H1 (cell line): ENCODE data around the gene COPS9. TPM values are rescaled to one million over a fixed set of nuclear protein-coding genes. Genes with fewer than 3 reads are reported as not detected.

Experiments
- CTCF ChIA-PET: fragments of 300-600 bp; sonication (Branson Sonifier 250); formaldehyde crosslinking; loops from one replicate; lab custom pipeline; 2021; ENCODE audit not compliant: partially characterized antibody; lab: Charles Lee
- POLR2A ChIA-PET: fragments of 300-600 bp; sonication (Branson Sonifier 250); formaldehyde crosslinking; loops from one replicate; lab custom pipeline; 2021; ENCODE audit warnings: inconsistent platforms; ENCODE audit not compliant: partially characterized antibody; lab: Charles Lee
- DNase-seq, 2 experiments: peaks; one replicate each; pipeline versions ENCODE4 v3.0.0 to v3.0.0-alpha.2; 2010 to 2022; ENCODE audit warnings: low spot score in 2 of 2, low read depth in 1 of 2, mixed read lengths in 1 of 2
- FAIRE-seq: peaks from 2 replicates; lab custom pipeline; 2011; peaks lifted over from hg19 to GRCh38; lab: Jason Lieb, UNC
- H2AFZ ChIP-seq: 2 replicates; pipeline ENCODE4 v1.8.1; 2012; ENCODE audit warnings: low read length, inconsistent platforms
- H2AK5ac ChIP-seq: 2 replicates; pipeline ENCODE4 v1.6.1; 2013; ENCODE audit warnings: low read depth, low read length
- H2BK120ac ChIP-seq: replicated peaks from 2 replicates; pipeline ENCODE3; 2013; ENCODE audit warnings: low read depth, low read length, inconsistent platforms
- H2BK12ac ChIP-seq: 2 replicates; pipeline ENCODE4 v1.6.1; 2013; ENCODE audit warnings: low read depth, low read length
- H2BK15ac ChIP-seq: 2 replicates; pipeline ENCODE4 v1.6.1; 2013; ENCODE audit warnings: low read length
- H2BK20ac ChIP-seq: 2 replicates; pipeline ENCODE4 v1.6.1; 2013; ENCODE audit warnings: low read length
- H2BK5ac ChIP-seq: 2 replicates; pipeline ENCODE4 v1.6.1; 2013; ENCODE audit warnings: low read depth, low read length
- H3K14ac ChIP-seq: 2 replicates; pipeline ENCODE4 v1.6.1; 2013; ENCODE audit warnings: inconsistent platforms; ENCODE audit not compliant: insufficient read length
- H3K18ac ChIP-seq: 2 replicates; pipeline ENCODE4 v1.6.1; 2013; ENCODE audit warnings: low read length; ENCODE audit errors: extremely low read depth
- H3K23ac ChIP-seq: 2 replicates; pipeline ENCODE4 v1.6.1; 2013; ENCODE audit warnings: inconsistent platforms; ENCODE audit not compliant: insufficient read length
- H3K23me2 ChIP-seq: 2 replicates; pipeline ENCODE4 v1.6.1; 2013; ENCODE audit warnings: low read depth, low read length
- H3K27ac ChIP-seq: 2 replicates; pipeline ENCODE4 v1.6.1; 2011; ENCODE audit warnings: low read depth, low read length, inconsistent platforms
- H3K27me3 ChIP-seq, 4 experiments: replicated peaks in 1 of 4; 1 replicate in 1 of 4; 2 replicates in 3 of 4; pipeline versions ENCODE4 v1.6.1 to v1.8.1; 2011 to 2013; ENCODE audit warnings: low read length in 3 of 4, mild to moderate bottlenecking in 3 of 4, inconsistent platforms in 2 of 4, mixed read lengths in 2 of 4, moderate library complexity in 1 of 4; ENCODE audit not compliant: control insufficient read depth in 3 of 4, insufficient read depth in 3 of 4; ENCODE audit errors: extremely low read depth in 1 of 4
- H3K36me3 ChIP-seq, 4 experiments: 2 replicates each; pipeline versions ENCODE4 v1.6.1 to v1.8.1; 2011 to 2013; ENCODE audit warnings: mild to moderate bottlenecking in 4 of 4, low read length in 3 of 4, moderate library complexity in 2 of 4, control low read depth in 1 of 4, inconsistent platforms in 1 of 4; ENCODE audit not compliant: insufficient read depth in 4 of 4, control insufficient read depth in 2 of 4
- H3K4ac ChIP-seq: replicated peaks from 2 replicates; pipeline ENCODE3; 2013; ENCODE audit warnings: low read length, low read depth, mixed read lengths, inconsistent platforms; ENCODE audit not compliant: insufficient read length
- H3K4me1 ChIP-seq, 4 experiments: replicated peaks in 1 of 4; 1 replicate in 1 of 4; 2 replicates in 3 of 4; pipeline versions ENCODE4 v1.6.1 to v1.8.1; 2011 to 2013; ENCODE audit warnings: low read length in 3 of 4, inconsistent platforms in 2 of 4, mixed read lengths in 1 of 4; ENCODE audit not compliant: insufficient read depth in 4 of 4, control insufficient read depth in 3 of 4
- H3K4me2 ChIP-seq, 2 experiments: 2 replicates each; pipeline versions ENCODE4 v1.6.1 to v1.8.1; 2011 to 2013; ENCODE audit warnings: low read depth in 2 of 2, low read length in 2 of 2, control low read depth in 1 of 2, inconsistent platforms in 1 of 2, mild to moderate bottlenecking in 1 of 2; ENCODE audit not compliant: insufficient read depth in 1 of 2
- H3K4me3 ChIP-seq, 4 experiments: fragments of 200-600, 300-600 bp in 1 of 4; sonication (generic), shearing (Covaris generic), sonication (Bioruptor Twin) in 1 of 4; 2 replicates each; pipeline versions ENCODE4 v1.5.1 to v1.8.1; 2011 to 2016; ENCODE audit warnings: low read length in 4 of 4, low read depth in 3 of 4, control low read depth in 2 of 4, inconsistent platforms in 2 of 4, mild to moderate bottlenecking in 2 of 4, mixed read lengths in 1 of 4, moderate library complexity in 1 of 4; ENCODE audit not compliant: insufficient read depth in 2 of 4; ENCODE audit errors: extremely low read depth in 1 of 4
- H3K56ac ChIP-seq: replicated peaks from 2 replicates; pipeline ENCODE3; 2013; ENCODE audit warnings: low read depth, mild to moderate bottlenecking, mixed read lengths, low read length, inconsistent platforms; ENCODE audit not compliant: insufficient read length
- H3K79me1 ChIP-seq: 2 replicates; pipeline ENCODE4 v1.6.1; 2013; ENCODE audit warnings: low read depth, low read length, control low read depth
- H3K79me2 ChIP-seq, 2 experiments: 2 replicates each; pipeline versions ENCODE4 v1.6.1 to v1.8.1; 2012 to 2013; ENCODE audit warnings: low read length in 2 of 2, mild to moderate bottlenecking in 2 of 2, inconsistent platforms in 1 of 2; ENCODE audit not compliant: insufficient read depth in 2 of 2, control insufficient read depth in 1 of 2
- H3K9ac ChIP-seq, 4 experiments: replicated peaks in 1 of 4; 1 replicate in 1 of 4; 2 replicates in 3 of 4; pipeline versions ENCODE4 v1.6.1 to v1.8.1; 2011 to 2013; ENCODE audit warnings: low read depth in 3 of 4, low read length in 3 of 4, control low read depth in 2 of 4, mild to moderate bottlenecking in 2 of 4, moderate library complexity in 2 of 4, inconsistent platforms in 1 of 4; ENCODE audit errors: extremely low read depth in 1 of 4
- H3K9me3 ChIP-seq, 2 experiments: 2 replicates each; pipeline versions ENCODE4 v1.6.1 to v1.8.1; 2012 to 2013; ENCODE audit warnings: mild to moderate bottlenecking in 2 of 2, moderate library complexity in 2 of 2, control low read depth in 1 of 2, inconsistent platforms in 1 of 2, low read depth in 1 of 2, low read length in 1 of 2, mixed read lengths in 1 of 2; ENCODE audit not compliant: insufficient read depth in 2 of 2
- H4K20me1 ChIP-seq, 2 experiments: replicated peaks in 1 of 2; 2 replicates each; pipeline versions ENCODE3 to v1.8.1; 2011 to 2013; ENCODE audit warnings: inconsistent platforms in 2 of 2, low read length in 2 of 2, mild to moderate bottlenecking in 1 of 2; ENCODE audit not compliant: insufficient read depth in 2 of 2, control insufficient read depth in 1 of 2
- H4K5ac ChIP-seq: 2 replicates; pipeline ENCODE4 v1.6.1; 2013; ENCODE audit warnings: low read length, low read depth, mixed read lengths, inconsistent platforms; ENCODE audit not compliant: insufficient read length
- H4K8ac ChIP-seq: 2 replicates; pipeline ENCODE4 v1.8.0; 2013; ENCODE audit warnings: mild to moderate bottlenecking, moderate library complexity, low read length, inconsistent platforms; ENCODE audit not compliant: insufficient read depth; ENCODE audit errors: extremely low read depth
- H4K91ac ChIP-seq: replicated peaks from 2 replicates; pipeline ENCODE3; 2013; ENCODE audit warnings: low read length, mixed read lengths, inconsistent platforms; ENCODE audit not compliant: insufficient read length
- BCL11A ChIP-seq, 2 experiments: IDR thresholded peaks; one replicate each; pipeline ENCODE4 v1.6.1; 2011; ENCODE audit warnings: low read depth in 2 of 2, low read length in 2 of 2, mild to moderate bottlenecking in 2 of 2
- FOSL1 ChIP-seq: IDR thresholded peaks from 2 replicates; pipeline ENCODE4 v1.6.1; 2011; ENCODE audit warnings: mild to moderate bottlenecking, low read depth, low read length, moderate library complexity; ENCODE audit not compliant: insufficient read depth
- HDAC6 ChIP-seq: IDR thresholded peaks from one replicate; pipeline ENCODE4 v1.7.1; 2012; ENCODE audit warnings: low read depth, mild to moderate bottlenecking, inconsistent platforms, low read length, moderate library complexity
- JUND ChIP-seq: IDR thresholded peaks from 2 replicates; pipeline ENCODE4 v1.6.1; 2011; ENCODE audit warnings: mild to moderate bottlenecking, improper control_type of control experiment, low read length
- NANOG ChIP-seq: IDR thresholded peaks from 2 replicates; pipeline ENCODE4 v1.6.1; 2011; ENCODE audit warnings: low read length, low read depth, mild to moderate bottlenecking, inconsistent platforms; ENCODE audit not compliant: insufficient read depth, poor library complexity, severe bottlenecking
- PHF8 ChIP-seq: fragments of 200-600 bp; sonication (generic); conservative IDR thresholded peaks from 2 replicates; pipeline ENCODE4 v1.7.1; 2012; ENCODE audit warnings: low read depth, mild to moderate bottlenecking, inconsistent platforms, low read length, moderate library complexity
- TCF12 ChIP-seq: IDR thresholded peaks from 2 replicates; pipeline ENCODE4 v1.6.1; 2011; ENCODE audit warnings: low read depth, mild to moderate bottlenecking, low read length
- WGBS, 2 experiments: shearing (Covaris generic) in 1 of 2; methylation state at CpG; one replicate each; pipeline versions ENCODE4 v1.1.6 to v1.1.7; 2013 to 2015; ENCODE audit warnings: low lambda C conversion rate in 2 of 2, mixed read lengths in 2 of 2, inconsistent platforms in 1 of 2, low coverage in 1 of 2, missing lambda C conversion rate in 1 of 2; ENCODE audit not compliant: insufficient replicate concordance in 2 of 2, insufficient coverage in 1 of 2, insufficient read length in 1 of 2; ENCODE audit errors: extremely low coverage in 1 of 2, missing lambda C conversion rate in 1 of 2; 5-methylcytosine and 5-hydroxymethylcytosine counted together
- polyA plus RNA-seq, 7 experiments: library from polyadenylated mRNA; depleted of rRNA in 3 of 7; stranded (reverse) in 5 of 7; unstranded in 2 of 7; fragments of >200 nt in 5 of 7; fragments of 200-250 nt in 2 of 7; gene quantifications; 1 replicate in 5 of 7; 2 replicates in 1 of 7; 4 replicates in 1 of 7; pipeline versions ENCODE4 v1.2.1 to v1.2.3, GENCODE V29; 2011 to 2013; ENCODE audit warnings: missing spikeins in 2 of 7, mixed read lengths in 2 of 7
- total RNA-seq: library from RNA; stranded (reverse); fragmentation: NEBNext Ultra II Directional; extraction: Animal tissue kit (Norgen Biotek cat#: 25700); gene quantifications from 2 replicates; pipeline ENCODE4 v1.2.1, GENCODE V29; 2021

Gene COPS9
- total and polyA plus RNA-seq, 2 of the 8 experiments (the other 6 are each of a cell fraction or from before 2014, with no cell fraction given), result 154 to 234 TPM

GRCh38 chr2:240134466-240134865, 1.6 kb downstream of the COPS9 start:
- Histone ChIP-seq H3K27me3 (peaks cover 0 to 8% (median 6%) of the 10 kb centered on the region in 4 experiments; a peak in 5 of 7 replicates), H2BK12ac (no peak overlapping the region), H4K8ac (no peak overlapping the region; the same call in none of the 2 replicates), H2AFZ (no peak overlapping the region), H2BK5ac (no peak overlapping the region), H3K36me3 (peaks cover 17 to 39% (median 38%) of the 10 kb centered on the region in 4 experiments), H3K9me3 (no peaks in the 10 kb centered on the region), H2AK5ac (no peak overlapping the region), H3K4me1 (peaks cover 0 to 15% (median 11%) of the 10 kb centered on the region in 4 experiments; a peak in 6 of 7 replicates), H3K4me2 (peak overlapping the region; percentile 98 to 100; a peak in 2 of 4 replicates), H3K56ac (no peak overlapping the region), H4K91ac (no peak overlapping the region), H3K4me3 (peak overlapping the region; percentile 62 to 100 (median 92); a peak in 3 of 8 replicates), H3K9ac (peak overlapping the region in 2 of 4 experiments; percentile 75 to 77; a peak in 2 of 7 replicates), H3K79me1 (peaks cover 10% of the 10 kb centered on the region), H2BK20ac (no peak overlapping the region), H2BK15ac (no peak overlapping the region), H3K79me2 (peaks cover 13 to 23% of the 10 kb centered on the region in 2 experiments), H3K23me2 (peaks cover 14% of the 10 kb centered on the region; the same call in 1 of the 2 replicates), H3K27ac (no peak overlapping the region), H4K5ac (no peak overlapping the region), H3K4ac (no peak overlapping the region), H3K14ac (no peak overlapping the region), H2BK120ac (no peak overlapping the region), H3K18ac (no peak overlapping the region), H4K20me1 (peaks cover 14 to 16% of the 10 kb centered on the region in 2 experiments), H3K23ac (no peak overlapping the region)
- TF ChIP-seq FOSL1, result no peak
- TF ChIP-seq HDAC6, result no peak
- TF ChIP-seq PHF8, result no peak
- no peak for TF ChIP-seq NANOG
- no peak for TF ChIP-seq BCL11A (IDR thresholded peaks at IDR 0.05; ENCODE audit: low read depth in 2 of 2, low read length in 2 of 2)
- TF ChIP-seq JUND, result no peak
- TF ChIP-seq TCF12, result no peak
- 99% methylated on average over 5 of the region's 6 CpGs; no CpG with 5 or more reads in 1 of the 2 experiments for WGBS, 2 experiments
- POLR2A ChIA-PET, result no interaction called here
- CTCF ChIA-PET, result interaction anchor here (1.5 to 1.6 kb wide), 2 partner anchors 9 to 116 kb away, joined by 3 read pairs; no protein-coding TSS in a partner anchor
- FAIRE-seq (no peak), DNase-seq (no peak)
